ENCODE data around the gene CSNK2A1. TPM values are rescaled to one million over a fixed set of nuclear protein-coding genes. Genes with fewer than 3 reads are reported as not detected.
"Not testable (repeated sequence)": the region's sequence is repeated elsewhere in the genome, so short reads cannot be mapped to it uniquely, and the experiment has no call there.

CSNK2A1 gene
- total and polyA plus RNA-seq, 7 donors: 43.9 to 180 (median 122) TPM

- TF ChIP-seq CTCF (IDR thresholded peaks at IDR 0.05): no peak
- no peaks in the 10 kb centered on the region for H3K36me3 ChIP-seq (ENCODE audit: insufficient read depth in 1 of 2, low read depth in 1 of 2)
- H3K4me1 ChIP-seq: no peaks in the 10 kb centered on the region
- no peaks in the 10 kb centered on the region for H3K27me3 ChIP-seq (ENCODE audit: insufficient read depth in 3 of 3, low read length in 2 of 3)
- no peak for ATAC-seq
- intact Hi-C loops (cut with DNase I): no loop called here
- 39 to 52% (median 48%) methylated on average over 3 of the region's 3 CpGs for WGBS, 3 donors
- H3K27ac ChIP-seq: no peak overlapping the region
- no peaks in the 10 kb centered on the region for H3K9me3 ChIP-seq
- H3K4me3 ChIP-seq: no peak overlapping the region
- no peak for DNase-seq
Observed at GRCh38 chr20:588476-588875, 44.9 kb upstream of the CSNK2A1 start.

- H3K27me3 ChIP-seq (ENCODE audit: insufficient read depth in 3 of 3, low read length in 2 of 3): peaks cover 0 to 17% (median 0%) of the 10 kb centered on the region in 3 donors
- WGBS, 3 donors: 76 to 77% (median 76%) methylated on average over 7 of the region's 7 CpGs
- no peak for ATAC-seq
Observed at GRCh38 chr20:584971-585301, 41.3 kb upstream of the CSNK2A1 start.

GRCh38 chr20:584161-584970 is 40.8 kb upstream of the CSNK2A1 start:
- ATAC-seq: no peak
- DNase-seq: no peak
- Histone ChIP-seq H3K27ac (no peak overlapping the region), H3K36me3 (ENCODE audit: insufficient read depth in 1 of 2, low read depth in 1 of 2) (no peaks in the 10 kb centered on the region), H3K9me3 (no peaks in the 10 kb centered on the region), H3K27me3 (ENCODE audit: insufficient read depth in 3 of 3, low read length in 2 of 3) (peaks cover 0 to 17% (median 0%) of the 10 kb centered on the region in 3 donors), H3K4me3 (no peak overlapping the region), H3K4me1 (no peaks in the 10 kb centered on the region)
- 64 to 72% (median 66%) methylated on average over 8 of the region's 8 CpGs for WGBS, 3 donors
- intact Hi-C loops (cut with DNase I): no loop called here
- no peak for TF ChIP-seq CTCF (IDR thresholded peaks at IDR 0.05)

More at GRCh38 chr20:584971-585301, 41.3 kb upstream of the CSNK2A1 start:
- Histone ChIP-seq H3K4me3 (no peak overlapping the region), H3K4me1 (no peaks in the 10 kb centered on the region), H3K9me3 (no peaks in the 10 kb centered on the region), H3K27ac (no peak overlapping the region), H3K36me3 (ENCODE audit: insufficient read depth in 1 of 2, low read depth in 1 of 2) (no peaks in the 10 kb centered on the region)
- intact Hi-C loops (cut with DNase I): no loop called here
- no peak for DNase-seq
- no peak for TF ChIP-seq CTCF (IDR thresholded peaks at IDR 0.05)

DNA sequence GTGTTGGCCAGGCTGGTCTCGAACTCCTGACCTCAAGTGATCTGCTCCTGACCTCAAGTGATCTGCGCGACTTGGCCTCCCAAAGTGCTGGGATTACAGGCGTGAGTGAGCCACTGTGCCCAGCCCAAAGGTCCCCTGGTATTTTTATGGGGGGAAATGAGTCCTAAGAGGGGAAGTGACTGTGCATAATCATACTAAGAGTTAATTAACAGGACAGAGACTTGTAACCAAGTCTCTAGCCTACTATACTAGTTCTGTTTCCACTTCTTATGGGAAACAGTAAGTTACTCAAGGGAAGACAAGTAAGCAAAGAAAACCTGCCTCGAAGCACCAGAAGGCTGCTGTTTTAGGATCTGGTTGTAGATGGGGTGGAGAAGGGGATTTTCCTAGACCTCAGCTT is 38.6 kb upstream of the CSNK2A1 start:
- intact Hi-C loops (cut with DNase I): no loop called here

DNA sequence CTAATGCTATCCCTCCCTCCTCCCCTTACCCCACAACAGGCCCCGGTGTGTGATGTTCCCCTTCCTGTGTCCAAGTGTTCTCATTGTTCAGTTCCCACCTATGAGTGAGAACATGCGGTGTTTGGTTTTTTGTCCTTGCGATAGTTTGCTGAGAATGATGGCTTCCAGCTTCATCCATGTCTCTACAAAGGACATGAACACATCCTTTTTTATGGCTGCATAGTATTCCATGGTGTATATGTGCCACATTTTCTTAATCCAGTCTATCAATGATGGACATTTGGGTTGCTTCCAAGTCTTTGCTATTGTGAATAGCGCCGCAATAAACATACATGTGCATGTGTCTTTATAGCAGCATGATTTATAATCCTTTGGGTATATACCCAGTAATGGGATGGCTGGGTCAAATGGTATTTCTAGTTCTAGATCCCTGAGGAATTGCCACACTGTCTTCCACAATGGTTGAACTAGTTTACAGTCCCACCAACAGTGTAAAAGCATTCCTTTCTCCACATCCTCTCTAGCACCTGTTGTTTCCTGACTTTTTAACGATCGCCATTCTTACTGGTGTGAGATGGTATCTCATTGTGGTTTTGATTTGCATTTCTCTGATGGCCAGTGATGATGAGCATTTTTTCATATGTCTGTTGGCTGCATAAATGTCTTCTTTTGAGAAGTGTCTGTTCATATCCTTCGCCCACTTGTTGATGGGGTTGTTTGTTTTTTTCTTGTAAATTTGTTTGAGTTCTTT is 35.5 kb upstream of the CSNK2A1 start:
- H3K36me3 ChIP-seq (ENCODE audit: insufficient read depth in 1 of 2, low read depth in 1 of 2); intact Hi-C loops (cut with DNase I); H3K4me3 ChIP-seq; H3K9me3 ChIP-seq; DNase-seq; H3K27ac ChIP-seq; H3K4me1 ChIP-seq; ATAC-seq: not testable (repeated sequence)
- 77 to 83% (median 82%) methylated on average over 7 of the region's 8 CpGs for WGBS, 3 donors
- H3K27me3 ChIP-seq (ENCODE audit: insufficient read depth in 3 of 3, low read length in 2 of 3): peaks cover 0 to 17% (median 0%) of the 10 kb centered on the region in 3 donors

More for the DNA sequence above, 38.6 kb upstream of the CSNK2A1 start:
- Histone ChIP-seq H3K27ac (no peak overlapping the region), H3K36me3 (ENCODE audit: insufficient read depth in 1 of 2, low read depth in 1 of 2) (no peaks in the 10 kb centered on the region), H3K4me1 (no peaks in the 10 kb centered on the region), H3K4me3 (no peak overlapping the region), H3K27me3 (ENCODE audit: insufficient read depth in 3 of 3, low read length in 2 of 3) (peaks cover 0 to 17% (median 0%) of the 10 kb centered on the region in 3 donors), H3K9me3 (no peaks in the 10 kb centered on the region)
- ATAC-seq: no peak
- no peak for TF ChIP-seq CTCF (IDR thresholded peaks at IDR 0.05)
- 73 to 76% (median 76%) methylated on average over 5 of the region's 5 CpGs for whole genome bisulfite sequencing, 3 donors
- no peak for DNase-seq

Measured in psoas muscle (tissue), 8 donors.